OCI-LY7 (cell line): Measurements from ENCODE around the gene IFT88.

Source experiments
- EZH2phosphoT487 ChIP-seq: fragments of 200-600 bp; sonication (generic); IDR thresholded peaks from 2 replicates; pipeline ENCODE4 v1.6.1; 2018; ENCODE audit warnings: low read depth, borderline replicate concordance, mild to moderate bottlenecking, mixed run types, antibody characterized with exemption, low read length, moderate library complexity, mixed read lengths
- TF ChIP-seq, protein P1 (sequence below): fragments of 200-600 bp; sonication (generic); conservative IDR thresholded peaks from 2 replicates; pipeline ENCODE4 v1.5.1; 2014; ENCODE audit warnings: mild to moderate bottlenecking, antibody characterized with exemption, low read length, moderate library complexity, mixed read lengths

DNA sequence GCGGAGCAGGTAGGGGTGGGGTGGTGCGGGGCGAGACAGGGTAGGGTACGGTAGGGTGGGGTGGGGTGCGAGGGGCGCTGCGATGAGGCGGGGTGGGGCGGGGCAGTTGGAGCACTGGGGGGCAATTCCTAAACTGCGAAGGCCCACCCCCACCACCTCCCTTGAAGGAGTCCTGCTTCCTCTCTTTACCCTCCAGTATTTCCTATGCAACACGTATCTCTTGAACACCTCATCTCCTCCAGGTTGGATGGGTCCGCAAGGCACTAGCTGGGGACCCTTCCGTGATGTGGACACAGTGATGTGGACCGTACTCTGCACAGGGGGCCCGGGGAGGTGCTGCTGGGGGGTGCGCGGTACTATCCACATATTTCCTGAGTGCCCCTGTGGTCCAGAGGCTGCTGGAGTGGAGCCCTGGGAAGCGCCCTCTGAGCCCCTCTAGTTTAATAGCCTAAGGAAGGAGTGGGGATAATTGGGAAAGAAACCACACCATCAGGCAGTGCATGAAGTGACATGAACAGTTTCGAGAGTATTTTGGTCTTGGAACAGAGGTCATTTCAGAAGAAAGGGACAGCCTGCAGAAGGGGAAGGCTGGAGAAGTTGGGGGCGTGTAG lies 137.6 kb downstream of the IFT88 start:
- TF ChIP-seq, protein P1, sequence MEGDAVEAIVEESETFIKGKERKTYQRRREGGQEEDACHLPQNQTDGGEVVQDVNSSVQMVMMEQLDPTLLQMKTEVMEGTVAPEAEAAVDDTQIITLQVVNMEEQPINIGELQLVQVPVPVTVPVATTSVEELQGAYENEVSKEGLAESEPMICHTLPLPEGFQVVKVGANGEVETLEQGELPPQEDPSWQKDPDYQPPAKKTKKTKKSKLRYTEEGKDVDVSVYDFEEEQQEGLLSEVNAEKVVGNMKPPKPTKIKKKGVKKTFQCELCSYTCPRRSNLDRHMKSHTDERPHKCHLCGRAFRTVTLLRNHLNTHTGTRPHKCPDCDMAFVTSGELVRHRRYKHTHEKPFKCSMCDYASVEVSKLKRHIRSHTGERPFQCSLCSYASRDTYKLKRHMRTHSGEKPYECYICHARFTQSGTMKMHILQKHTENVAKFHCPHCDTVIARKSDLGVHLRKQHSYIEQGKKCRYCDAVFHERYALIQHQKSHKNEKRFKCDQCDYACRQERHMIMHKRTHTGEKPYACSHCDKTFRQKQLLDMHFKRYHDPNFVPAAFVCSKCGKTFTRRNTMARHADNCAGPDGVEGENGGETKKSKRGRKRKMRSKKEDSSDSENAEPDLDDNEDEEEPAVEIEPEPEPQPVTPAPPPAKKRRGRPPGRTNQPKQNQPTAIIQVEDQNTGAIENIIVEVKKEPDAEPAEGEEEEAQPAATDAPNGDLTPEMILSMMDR: no peak
- TF ChIP-seq EZH2phosphoT487: no peak
